Kidney epithelial cell (primary cell): ENCODE measurements around the gene TAP1. TPM values are rescaled to one million over a fixed set of nuclear protein-coding genes. Genes with fewer than 3 reads are reported as not detected.

ENCODE experiments used
- DNase-seq: peaks from one replicate; pipeline ENCODE4 v3.0.0-alpha.2; 2010; ENCODE audit warnings: low read depth
- H3K27me3 ChIP-seq: 2 replicates; pipeline ENCODE4 v1.6.0; 2011; ENCODE audit warnings: low read length; ENCODE audit not compliant: control insufficient read depth, insufficient read depth
- H3K36me3 ChIP-seq: 2 replicates; pipeline ENCODE4 v1.5.1; 2011; ENCODE audit warnings: low read length; ENCODE audit not compliant: control insufficient read depth, insufficient read depth
- H3K4me3 ChIP-seq: 2 replicates; pipeline ENCODE4 v1.5.1; 2011; ENCODE audit warnings: low read depth, mild to moderate bottlenecking, control low read depth, low read length
- total RNA-seq: library from RNA; depleted of rRNA; stranded (reverse); fragments of >200 nt; gene quantifications from 2 replicates; pipeline ENCODE4 v1.2.3, GENCODE V29; 2015
- TF ChIP-seq, protein P1 (sequence below): IDR thresholded peaks from 2 replicates; pipeline ENCODE4 v1.5.1; 2011; ENCODE audit warnings: mild to moderate bottlenecking, moderate library complexity, low read length, control low read depth, inconsistent platforms; ENCODE audit not compliant: insufficient read depth, poor library complexity, severe bottlenecking

Gene TAP1
- total RNA-seq, 1 donor from 2014 or later: 77.6 TPM

DNA sequence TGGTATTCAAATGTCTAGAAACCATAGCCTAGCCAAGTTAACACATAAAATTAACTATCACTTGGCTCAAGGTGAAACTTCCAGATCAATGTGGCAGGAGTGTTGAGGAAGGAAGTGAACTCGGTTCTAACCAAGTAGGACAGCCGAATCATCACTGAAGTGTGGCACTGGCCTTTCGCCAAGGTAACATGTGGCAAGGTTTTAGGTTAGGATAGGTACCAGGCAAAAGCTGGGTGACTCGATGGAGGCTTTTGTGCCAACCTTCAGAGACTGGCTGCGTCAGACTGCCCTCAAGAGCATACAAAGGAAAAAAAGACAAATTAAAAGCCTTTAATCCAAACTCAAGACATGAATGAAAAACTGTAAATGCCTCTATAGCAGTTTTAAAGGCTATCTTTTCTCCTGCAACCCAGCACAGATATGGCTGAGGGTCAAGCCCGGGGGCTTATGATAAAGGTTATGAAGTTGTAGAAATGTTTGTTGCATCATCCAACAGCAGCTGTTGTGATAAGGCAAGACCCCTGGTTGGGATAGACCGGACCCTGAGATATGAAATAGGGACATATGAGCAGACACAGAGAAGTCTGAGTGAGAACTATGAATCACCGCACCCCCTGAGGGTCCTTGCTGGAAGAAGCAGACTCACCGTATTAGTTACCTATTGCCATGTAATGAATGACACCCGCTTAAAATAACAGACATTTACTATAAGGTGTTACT lies 12.4 kb upstream of the TAP1 start:
- H3K36me3 ChIP-seq: no peaks in the 10 kb centered on the region
- DNase-seq: no peak
- TF ChIP-seq, protein P1, sequence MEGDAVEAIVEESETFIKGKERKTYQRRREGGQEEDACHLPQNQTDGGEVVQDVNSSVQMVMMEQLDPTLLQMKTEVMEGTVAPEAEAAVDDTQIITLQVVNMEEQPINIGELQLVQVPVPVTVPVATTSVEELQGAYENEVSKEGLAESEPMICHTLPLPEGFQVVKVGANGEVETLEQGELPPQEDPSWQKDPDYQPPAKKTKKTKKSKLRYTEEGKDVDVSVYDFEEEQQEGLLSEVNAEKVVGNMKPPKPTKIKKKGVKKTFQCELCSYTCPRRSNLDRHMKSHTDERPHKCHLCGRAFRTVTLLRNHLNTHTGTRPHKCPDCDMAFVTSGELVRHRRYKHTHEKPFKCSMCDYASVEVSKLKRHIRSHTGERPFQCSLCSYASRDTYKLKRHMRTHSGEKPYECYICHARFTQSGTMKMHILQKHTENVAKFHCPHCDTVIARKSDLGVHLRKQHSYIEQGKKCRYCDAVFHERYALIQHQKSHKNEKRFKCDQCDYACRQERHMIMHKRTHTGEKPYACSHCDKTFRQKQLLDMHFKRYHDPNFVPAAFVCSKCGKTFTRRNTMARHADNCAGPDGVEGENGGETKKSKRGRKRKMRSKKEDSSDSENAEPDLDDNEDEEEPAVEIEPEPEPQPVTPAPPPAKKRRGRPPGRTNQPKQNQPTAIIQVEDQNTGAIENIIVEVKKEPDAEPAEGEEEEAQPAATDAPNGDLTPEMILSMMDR: no peak
- peaks cover 13% of the 10 kb centered on the region for H3K27me3 ChIP-seq
- no peak overlapping the region for H3K4me3 ChIP-seq

DNA sequence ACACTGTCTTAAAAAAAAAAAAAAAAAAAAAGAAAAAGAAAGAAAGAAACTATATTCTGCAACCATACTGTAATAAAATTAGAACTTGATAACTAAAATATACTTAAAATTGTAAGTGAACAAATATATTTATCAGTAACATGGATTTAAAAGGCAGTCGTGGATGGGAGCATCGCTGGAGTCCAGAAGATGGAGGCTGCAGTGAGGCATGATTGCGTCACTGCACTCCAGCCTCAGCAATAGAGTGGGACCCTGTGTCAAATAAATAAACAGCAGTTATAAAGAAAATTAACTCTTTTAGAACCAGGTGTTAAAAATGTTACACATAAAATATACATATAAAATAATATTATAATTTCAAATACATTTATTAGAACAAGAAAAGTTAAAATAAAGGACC lies 9.2 kb upstream of the TAP1 start:
- TF ChIP-seq, protein P1: no peak
- DNase-seq: no peak
- H3K4me3 ChIP-seq: no peak overlapping the region
- H3K27me3 ChIP-seq: peaks cover 8% of the 10 kb centered on the region
- H3K36me3 ChIP-seq: no peaks in the 10 kb centered on the region

DNA sequence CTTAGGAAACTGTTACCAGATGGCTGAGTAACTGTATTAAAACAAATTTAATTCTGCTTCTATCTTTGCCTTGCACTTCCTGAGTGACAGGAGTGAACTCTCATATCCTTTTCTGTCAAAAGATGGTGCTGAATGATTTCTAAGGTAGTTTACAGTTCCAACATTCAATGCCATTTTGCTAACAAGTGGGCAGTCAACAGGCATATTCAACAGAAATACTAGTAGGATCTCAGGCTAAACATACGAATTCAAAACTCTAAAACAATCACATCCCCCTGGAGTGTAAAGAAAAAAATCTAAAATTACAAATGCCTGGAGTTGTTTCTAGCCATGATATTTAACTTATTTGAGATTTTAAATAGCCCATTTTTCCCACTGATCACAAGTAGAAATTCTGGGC lies 7.2 kb upstream of the TAP1 start:
- Histone ChIP-seq H3K27me3 (peaks cover under 1% of the 10 kb centered on the region), H3K36me3 (no peaks in the 10 kb centered on the region), H3K4me3 (no peak overlapping the region)
- TF ChIP-seq, protein P1: no peak
- DNase-seq: no peak

DNA sequence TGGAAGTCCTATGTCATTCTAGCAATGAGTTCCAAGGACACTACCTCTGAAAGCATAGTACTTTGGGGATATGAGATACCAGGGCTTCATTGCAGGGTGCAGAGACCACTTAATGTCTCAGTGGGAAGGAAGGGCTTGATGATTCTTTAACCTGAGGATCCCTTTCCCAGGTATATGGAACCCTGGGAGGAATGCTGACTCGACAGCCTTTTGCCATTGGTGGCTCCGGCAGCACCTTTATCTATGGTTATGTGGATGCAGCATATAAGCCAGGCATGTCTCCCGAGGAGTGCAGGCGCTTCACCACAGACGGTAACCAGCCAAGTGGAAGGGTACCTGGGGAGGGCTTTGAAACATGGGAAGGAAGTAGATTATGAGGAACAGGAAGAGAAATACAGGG lies 4.7 kb upstream of the TAP1 start:
- no peaks in the 10 kb centered on the region for H3K36me3 ChIP-seq
- DNase-seq: no peak
- no peak overlapping the region for H3K4me3 ChIP-seq
- TF ChIP-seq, protein P1: no peak
- no peaks in the 10 kb centered on the region for H3K27me3 ChIP-seq

DNA sequence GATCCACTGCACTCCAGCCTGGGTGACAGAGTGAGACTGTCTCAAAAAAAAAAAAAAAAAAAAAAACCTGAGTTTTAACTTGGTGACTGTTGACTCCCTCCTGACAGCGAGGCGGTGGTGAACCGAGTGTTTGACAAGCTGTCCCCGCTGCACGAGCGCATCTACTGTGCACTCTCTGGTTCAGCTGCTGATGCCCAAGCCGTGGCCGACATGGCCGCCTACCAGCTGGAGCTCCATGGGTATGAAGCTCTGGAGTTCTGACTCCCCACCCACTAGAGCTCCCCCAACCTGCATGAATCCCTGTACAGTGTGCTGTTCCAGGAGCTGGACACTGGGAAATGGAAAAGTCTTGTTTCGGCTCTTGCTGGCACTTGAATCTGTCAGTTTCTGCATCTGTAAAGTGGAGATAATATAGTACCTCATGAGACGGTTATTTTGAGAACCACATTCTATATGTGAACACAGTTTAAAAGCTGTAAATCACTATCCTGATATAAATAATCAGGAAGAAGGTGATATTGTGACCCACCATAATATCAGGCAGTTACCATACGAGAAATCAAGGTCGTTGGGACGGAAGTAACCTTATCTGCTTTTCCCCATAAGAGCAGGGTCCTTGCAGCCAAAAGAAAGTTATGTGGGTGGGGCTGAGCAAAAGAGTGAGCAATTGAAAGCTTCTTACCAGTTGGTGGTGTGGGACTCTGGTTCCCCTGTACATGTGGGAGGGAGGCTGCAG lies 3.8 kb upstream of the TAP1 start:
- no peak for DNase-seq
- no peaks in the 10 kb centered on the region for H3K36me3 ChIP-seq
- TF ChIP-seq, protein P1: no peak
- no peaks in the 10 kb centered on the region for H3K27me3 ChIP-seq
- H3K4me3 ChIP-seq: no peak overlapping the region
